ENCODE measurements around the gene PTPRM.

Gene PTPRM

DNA sequence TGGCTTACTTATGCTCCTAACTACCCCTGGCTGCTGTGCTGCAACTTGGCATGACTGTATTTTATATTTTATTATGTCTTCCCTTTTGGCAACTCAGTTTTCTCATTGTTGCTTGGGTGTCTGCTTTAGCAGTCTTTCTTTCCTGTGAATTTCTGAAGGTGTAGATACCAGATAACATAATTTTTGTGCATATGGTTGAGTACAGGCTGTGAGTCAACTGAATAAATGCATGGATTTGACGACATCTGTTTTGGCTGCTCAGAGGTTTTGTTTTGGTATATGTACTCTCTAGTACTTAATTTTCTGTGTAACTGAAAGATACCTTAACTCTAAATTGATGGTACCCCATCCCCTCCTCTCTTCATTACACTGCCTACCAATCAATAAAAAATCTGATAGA is 303.1 kb downstream of the PTPRM start:
- no peak for DNase-seq

DNA sequence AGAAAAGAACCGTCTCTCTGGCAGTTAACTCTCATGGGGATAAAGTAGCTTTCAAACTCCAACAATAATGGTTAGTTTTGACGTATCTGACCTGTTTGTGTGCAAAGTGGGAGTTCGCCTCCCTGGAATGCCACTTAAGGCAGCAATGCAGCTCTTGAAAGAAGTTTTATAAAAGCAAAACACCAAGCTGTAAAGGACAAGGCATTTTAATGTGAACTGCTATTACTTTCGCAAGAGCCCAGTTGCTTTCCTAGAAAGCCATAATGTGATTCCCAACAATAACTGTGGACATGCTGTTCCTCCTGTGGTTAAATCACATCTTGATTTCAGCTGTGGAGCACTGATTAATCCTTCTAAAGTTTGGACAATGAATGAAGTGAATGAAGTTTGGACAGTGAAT is 303.7 kb downstream of the PTPRM start:
- DNase-seq: no peak

GRCh38 chr18:7871560-7872456 is 304.7 kb downstream of the PTPRM start:
- DNase-seq: no peak

GRCh38 chr18:7872569-7872968 is 305.5 kb downstream of the PTPRM start:
- DNase-seq: no peak

DNA sequence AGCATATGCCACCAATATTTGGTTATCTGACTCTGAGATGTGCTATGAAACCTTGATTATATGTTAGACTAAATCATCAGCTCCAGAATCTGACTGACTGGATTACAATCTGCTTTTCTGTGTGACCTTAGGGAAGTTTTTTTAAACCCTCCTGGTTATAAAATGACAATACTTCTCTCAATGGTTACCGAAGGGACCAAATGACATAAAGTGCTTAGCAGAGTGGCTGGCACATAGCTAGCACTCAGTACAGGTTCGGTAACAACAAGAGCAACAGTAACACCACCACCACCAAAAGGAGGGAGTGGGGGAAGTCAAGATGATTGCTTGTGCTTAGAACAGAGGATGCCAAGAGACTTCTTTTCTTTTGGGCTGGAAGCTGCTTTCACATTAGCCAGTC is 306.2 kb downstream of the PTPRM start:
- no peak for DNase-seq

GRCh38 chr18:7876354-7877104 is 309.4 kb downstream of the PTPRM start:
- DNase-seq: no peak

DNA sequence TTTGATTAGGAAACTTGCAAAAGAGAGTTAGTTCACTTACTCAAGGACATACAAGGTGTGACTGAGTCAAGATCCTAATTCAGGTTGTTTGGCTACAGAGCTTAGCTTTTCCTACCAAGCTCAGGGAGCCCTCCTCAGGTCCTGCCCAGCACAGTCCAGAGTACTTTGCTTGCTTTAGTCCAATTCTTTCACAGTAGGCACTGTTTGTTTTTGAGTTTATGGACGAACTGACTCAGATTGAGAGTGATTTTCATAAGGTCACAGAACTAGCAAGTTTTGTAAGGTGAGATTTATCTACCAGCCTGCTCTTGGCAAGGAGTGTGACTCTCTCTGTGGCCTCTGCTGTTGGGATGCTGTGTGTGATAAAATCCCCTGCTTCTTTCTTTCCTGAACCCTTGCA is 310.5 kb downstream of the PTPRM start:
- DNase-seq: no peak

- no peak for DNase-seq
Measured at GRCh38 chr18:7878265-7879211, 311.4 kb downstream of the PTPRM start.

DNA sequence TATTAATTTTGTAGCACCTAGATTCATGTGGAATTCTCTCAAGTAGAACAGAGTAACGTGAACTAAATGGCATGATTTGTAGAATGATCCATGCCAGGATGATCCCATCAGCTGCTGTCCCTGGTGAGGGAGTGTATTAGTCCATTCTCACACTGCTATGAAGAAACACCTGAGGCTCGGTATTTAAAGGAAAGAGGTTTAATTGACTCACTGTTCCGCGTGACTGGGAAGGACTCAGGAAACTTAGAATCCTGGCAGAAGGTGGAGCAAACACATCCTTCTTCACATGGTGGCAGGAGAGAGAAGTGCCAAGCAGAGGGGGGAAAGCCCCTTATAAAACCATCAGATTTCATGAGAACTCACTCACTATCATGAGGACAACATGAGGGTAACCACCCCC is 312.6 kb downstream of the PTPRM start:
- DNase-seq: no peak

DNA sequence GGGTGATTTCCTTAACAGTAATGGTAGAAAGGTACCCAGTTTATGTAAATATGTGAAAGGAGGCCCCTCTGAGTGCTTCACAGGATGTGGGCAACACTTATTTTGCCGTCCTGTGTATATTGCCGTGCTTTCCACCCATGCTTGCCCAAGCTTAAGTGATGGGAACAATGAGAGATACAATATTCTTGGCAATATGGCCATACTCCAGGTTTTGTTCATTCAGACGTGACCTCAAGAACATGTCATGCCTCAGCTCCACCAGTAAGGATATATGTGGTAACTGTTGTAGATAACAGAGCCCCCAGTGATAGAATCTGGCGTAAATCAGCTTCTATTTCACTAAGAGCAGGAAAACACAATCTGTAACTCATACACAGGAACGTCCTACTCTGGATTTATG is 318.7 kb downstream of the PTPRM start:
- DNase-seq: no peak

- DNase-seq: no peak
Measured at GRCh38 chr18:7886436-7886835, 319.3 kb downstream of the PTPRM start.

- no peak for DNase-seq
Measured at GRCh38 chr18:7889515-7889914, 322.4 kb downstream of the PTPRM start.

- no peak for DNase-seq
Measured at GRCh38 chr18:7890075-7890474, 323.0 kb downstream of the PTPRM start.

GRCh38 chr18:7892556-7892955 is 325.4 kb downstream of the PTPRM start:
- no peak for DNase-seq

- no peak for DNase-seq
Measured at GRCh38 chr18:7894592-7894991, 327.5 kb downstream of the PTPRM start.

DNA sequence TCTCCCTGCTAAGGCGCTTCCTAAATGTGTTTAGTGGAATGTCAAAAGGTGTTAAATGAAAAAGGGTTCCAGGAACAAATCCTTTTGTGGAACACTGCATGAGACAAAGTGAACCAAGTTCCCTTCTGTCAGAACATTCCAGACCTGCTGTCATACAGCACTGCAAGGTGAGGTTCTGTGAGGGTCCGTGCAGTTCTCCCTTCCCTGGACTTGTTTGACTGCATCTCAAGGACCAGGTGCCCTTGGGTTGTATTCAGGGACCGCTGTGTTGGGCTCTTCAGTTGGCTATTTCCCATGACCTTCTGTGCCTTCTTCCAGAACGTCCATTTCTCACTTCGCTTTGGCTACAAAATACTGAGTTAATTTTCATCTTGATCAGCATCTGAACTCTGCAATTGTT is 328.2 kb downstream of the PTPRM start:
- no peak for DNase-seq

DNA sequence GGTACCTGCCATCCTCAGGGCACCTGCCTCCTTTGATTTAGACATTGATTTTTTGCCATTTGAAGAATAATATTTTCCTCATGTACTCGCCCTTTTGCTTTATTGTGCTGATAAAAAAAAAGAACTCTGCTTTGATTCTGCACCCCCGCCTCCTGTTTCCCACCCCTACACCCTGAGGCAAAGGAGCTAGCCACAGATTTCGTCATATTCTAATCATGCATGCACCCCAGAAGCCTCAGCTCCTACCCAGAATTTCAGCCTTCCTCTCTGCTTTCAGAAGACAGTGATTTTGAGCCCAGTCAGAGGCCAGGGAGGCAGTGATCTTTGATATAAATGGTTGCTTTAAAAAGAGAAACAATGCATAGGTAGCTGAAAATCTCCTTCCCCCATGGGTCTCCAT is 329.0 kb downstream of the PTPRM start:
- no peak for DNase-seq

DNA sequence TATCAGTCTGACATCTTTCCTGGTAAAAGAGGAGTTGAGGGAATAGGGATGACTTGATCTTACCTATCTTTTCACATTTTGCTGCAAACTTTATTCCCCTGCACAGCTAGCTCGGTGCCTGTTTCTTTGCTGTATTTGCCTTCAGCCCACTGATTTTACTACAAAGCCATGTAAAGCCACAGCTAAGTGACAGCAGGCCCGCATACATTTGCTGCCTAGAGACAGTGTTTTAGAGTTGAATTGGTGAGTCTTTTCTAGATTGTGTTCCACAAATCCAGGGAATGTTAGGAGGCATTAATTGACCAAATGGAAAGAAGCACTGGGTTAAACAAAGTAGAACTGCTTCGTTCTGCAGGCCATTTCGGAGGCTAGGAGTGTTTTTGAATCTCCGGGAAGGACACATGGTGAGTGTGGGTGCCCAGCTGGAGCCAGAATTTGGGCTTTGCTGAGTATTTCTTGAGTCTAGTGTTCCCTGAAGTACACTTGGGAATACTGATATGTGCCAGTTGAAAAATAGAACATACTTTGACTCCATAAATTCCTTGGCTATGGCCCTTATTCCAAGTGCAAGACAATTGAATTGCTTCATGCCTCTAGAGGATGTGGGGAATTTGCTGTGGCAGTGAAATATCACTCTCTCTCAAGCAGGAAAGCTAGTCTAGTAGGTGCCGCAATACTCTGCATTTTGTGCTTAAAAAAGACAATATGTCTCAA is 329.8 kb downstream of the PTPRM start:
- no peak for DNase-seq

DNA sequence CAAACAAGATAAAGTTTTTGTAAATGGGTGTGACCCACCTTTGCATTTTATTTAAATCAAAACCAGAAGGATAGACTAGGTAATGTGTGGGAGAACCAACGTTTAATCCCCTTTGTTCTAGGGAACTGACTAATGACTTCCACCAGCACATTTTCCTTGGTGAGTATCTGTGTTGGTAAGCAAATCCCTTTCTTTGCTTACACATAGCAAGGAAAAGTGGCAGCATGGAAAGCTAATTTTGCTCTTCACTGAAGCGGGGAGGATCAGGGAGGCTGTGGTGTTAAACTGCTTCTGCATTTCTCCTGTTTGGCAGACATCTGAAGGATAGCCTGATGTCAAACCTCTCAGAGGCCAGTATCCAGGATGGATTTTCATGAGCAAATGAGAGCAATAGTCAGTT is 331.1 kb downstream of the PTPRM start:
- DNase-seq: no peak

DNA sequence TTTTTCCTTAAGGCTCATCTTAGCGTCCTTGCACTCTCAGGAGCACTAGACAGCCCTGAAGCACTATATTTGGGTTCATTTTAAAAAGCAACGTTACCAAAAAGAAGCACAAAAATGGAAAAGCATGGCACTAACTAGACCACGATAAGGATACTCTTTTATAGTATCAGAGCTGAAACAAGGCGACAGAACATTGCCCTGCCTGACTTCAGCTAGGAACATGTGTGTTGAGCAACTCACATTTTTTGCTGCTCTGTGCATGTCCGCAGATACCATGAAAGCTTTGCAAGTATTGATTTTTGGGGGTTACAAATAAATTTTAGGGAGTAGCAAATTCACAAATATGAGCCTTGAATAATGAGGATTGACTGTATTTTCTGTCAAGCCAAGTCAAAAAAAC is 332.0 kb downstream of the PTPRM start:
- DNase-seq: no peak

DNA sequence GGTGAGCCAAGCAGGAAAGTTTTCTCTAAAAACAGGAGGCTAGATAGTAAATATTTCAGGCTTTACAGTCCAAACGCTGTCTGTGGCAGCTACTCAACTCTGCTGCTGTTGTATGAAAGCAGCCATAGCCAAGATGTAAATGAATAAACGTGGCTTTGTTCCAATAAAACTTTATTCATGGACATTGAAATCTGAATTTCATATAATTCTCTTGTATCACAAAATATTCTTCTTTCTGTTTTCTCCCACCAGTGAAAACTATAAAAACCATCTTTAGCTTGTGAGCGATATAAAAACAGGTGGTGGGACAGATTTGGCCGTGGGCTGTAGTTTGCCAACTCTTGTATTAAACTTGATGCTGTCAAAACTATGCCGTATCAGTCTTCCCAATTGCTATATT is 333.0 kb downstream of the PTPRM start:
- no peak for DNase-seq

GRCh38 chr18:7901657-7902056 is 334.5 kb downstream of the PTPRM start:
- no peak for DNase-seq

Data from inflammatory macrophage (primary cell).